H1 (cell line): ENCODE data around the gene SEC31A. TPM values are rescaled to one million over a fixed set of nuclear protein-coding genes. Genes with fewer than 3 reads are reported as not detected.

Source experiments
- CTCF ChIA-PET: fragments of 300-600 bp; sonication (Branson Sonifier 250); formaldehyde crosslinking; loops from one replicate; lab custom pipeline; 2021; ENCODE audit not compliant: partially characterized antibody; lab: Charles Lee
- POLR2A ChIA-PET: fragments of 300-600 bp; sonication (Branson Sonifier 250); formaldehyde crosslinking; loops from one replicate; lab custom pipeline; 2021; ENCODE audit warnings: inconsistent platforms; ENCODE audit not compliant: partially characterized antibody; lab: Charles Lee
- DNase-seq, 2 experiments: peaks; one replicate each; pipeline versions ENCODE4 v3.0.0 to v3.0.0-alpha.2; 2010 to 2022; ENCODE audit warnings: low spot score in 2 of 2, low read depth in 1 of 2, mixed read lengths in 1 of 2
- FAIRE-seq: peaks from 2 replicates; lab custom pipeline; 2011; peaks lifted over from hg19 to GRCh38; lab: Jason Lieb, UNC
- H2AFZ ChIP-seq: 2 replicates; pipeline ENCODE4 v1.8.1; 2012; ENCODE audit warnings: low read length, inconsistent platforms
- H2AK5ac ChIP-seq: 2 replicates; pipeline ENCODE4 v1.6.1; 2013; ENCODE audit warnings: low read depth, low read length
- H2BK120ac ChIP-seq: replicated peaks from 2 replicates; pipeline ENCODE3; 2013; ENCODE audit warnings: low read depth, low read length, inconsistent platforms
- H2BK12ac ChIP-seq: 2 replicates; pipeline ENCODE4 v1.6.1; 2013; ENCODE audit warnings: low read depth, low read length
- H2BK15ac ChIP-seq: 2 replicates; pipeline ENCODE4 v1.6.1; 2013; ENCODE audit warnings: low read length
- H2BK20ac ChIP-seq: 2 replicates; pipeline ENCODE4 v1.6.1; 2013; ENCODE audit warnings: low read length
- H2BK5ac ChIP-seq: 2 replicates; pipeline ENCODE4 v1.6.1; 2013; ENCODE audit warnings: low read depth, low read length
- H3K14ac ChIP-seq: 2 replicates; pipeline ENCODE4 v1.6.1; 2013; ENCODE audit warnings: inconsistent platforms; ENCODE audit not compliant: insufficient read length
- H3K18ac ChIP-seq: 2 replicates; pipeline ENCODE4 v1.6.1; 2013; ENCODE audit warnings: low read length; ENCODE audit errors: extremely low read depth
- H3K23ac ChIP-seq: 2 replicates; pipeline ENCODE4 v1.6.1; 2013; ENCODE audit warnings: inconsistent platforms; ENCODE audit not compliant: insufficient read length
- H3K23me2 ChIP-seq: 2 replicates; pipeline ENCODE4 v1.6.1; 2013; ENCODE audit warnings: low read depth, low read length
- H3K27ac ChIP-seq: 2 replicates; pipeline ENCODE4 v1.6.1; 2011; ENCODE audit warnings: low read depth, low read length, inconsistent platforms
- H3K27me3 ChIP-seq, 4 experiments: replicated peaks in 1 of 4; 1 replicate in 1 of 4; 2 replicates in 3 of 4; pipeline versions ENCODE4 v1.6.1 to v1.8.1; 2011 to 2013; ENCODE audit warnings: low read length in 3 of 4, mild to moderate bottlenecking in 3 of 4, inconsistent platforms in 2 of 4, mixed read lengths in 2 of 4, moderate library complexity in 1 of 4; ENCODE audit not compliant: control insufficient read depth in 3 of 4, insufficient read depth in 3 of 4; ENCODE audit errors: extremely low read depth in 1 of 4
- H3K36me3 ChIP-seq, 4 experiments: 2 replicates each; pipeline versions ENCODE4 v1.6.1 to v1.8.1; 2011 to 2013; ENCODE audit warnings: mild to moderate bottlenecking in 4 of 4, low read length in 3 of 4, moderate library complexity in 2 of 4, control low read depth in 1 of 4, inconsistent platforms in 1 of 4; ENCODE audit not compliant: insufficient read depth in 4 of 4, control insufficient read depth in 2 of 4
- H3K4ac ChIP-seq: replicated peaks from 2 replicates; pipeline ENCODE3; 2013; ENCODE audit warnings: low read length, low read depth, mixed read lengths, inconsistent platforms; ENCODE audit not compliant: insufficient read length
- H3K4me1 ChIP-seq, 4 experiments: replicated peaks in 1 of 4; 1 replicate in 1 of 4; 2 replicates in 3 of 4; pipeline versions ENCODE4 v1.6.1 to v1.8.1; 2011 to 2013; ENCODE audit warnings: low read length in 3 of 4, inconsistent platforms in 2 of 4, mixed read lengths in 1 of 4; ENCODE audit not compliant: insufficient read depth in 4 of 4, control insufficient read depth in 3 of 4
- H3K4me2 ChIP-seq, 2 experiments: 2 replicates each; pipeline versions ENCODE4 v1.6.1 to v1.8.1; 2011 to 2013; ENCODE audit warnings: low read depth in 2 of 2, low read length in 2 of 2, control low read depth in 1 of 2, inconsistent platforms in 1 of 2, mild to moderate bottlenecking in 1 of 2; ENCODE audit not compliant: insufficient read depth in 1 of 2
- H3K4me3 ChIP-seq, 4 experiments: fragments of 200-600, 300-600 bp in 1 of 4; sonication (generic), shearing (Covaris generic), sonication (Bioruptor Twin) in 1 of 4; 2 replicates each; pipeline versions ENCODE4 v1.5.1 to v1.8.1; 2011 to 2016; ENCODE audit warnings: low read length in 4 of 4, low read depth in 3 of 4, control low read depth in 2 of 4, inconsistent platforms in 2 of 4, mild to moderate bottlenecking in 2 of 4, mixed read lengths in 1 of 4, moderate library complexity in 1 of 4; ENCODE audit not compliant: insufficient read depth in 2 of 4; ENCODE audit errors: extremely low read depth in 1 of 4
- H3K56ac ChIP-seq: replicated peaks from 2 replicates; pipeline ENCODE3; 2013; ENCODE audit warnings: low read depth, mild to moderate bottlenecking, mixed read lengths, low read length, inconsistent platforms; ENCODE audit not compliant: insufficient read length
- H3K79me1 ChIP-seq: 2 replicates; pipeline ENCODE4 v1.6.1; 2013; ENCODE audit warnings: low read depth, low read length, control low read depth
- H3K79me2 ChIP-seq, 2 experiments: 2 replicates each; pipeline versions ENCODE4 v1.6.1 to v1.8.1; 2012 to 2013; ENCODE audit warnings: low read length in 2 of 2, mild to moderate bottlenecking in 2 of 2, inconsistent platforms in 1 of 2; ENCODE audit not compliant: insufficient read depth in 2 of 2, control insufficient read depth in 1 of 2
- H3K9ac ChIP-seq, 4 experiments: replicated peaks in 1 of 4; 1 replicate in 1 of 4; 2 replicates in 3 of 4; pipeline versions ENCODE4 v1.6.1 to v1.8.1; 2011 to 2013; ENCODE audit warnings: low read depth in 3 of 4, low read length in 3 of 4, control low read depth in 2 of 4, mild to moderate bottlenecking in 2 of 4, moderate library complexity in 2 of 4, inconsistent platforms in 1 of 4; ENCODE audit errors: extremely low read depth in 1 of 4
- H3K9me3 ChIP-seq, 2 experiments: 2 replicates each; pipeline versions ENCODE4 v1.6.1 to v1.8.1; 2012 to 2013; ENCODE audit warnings: mild to moderate bottlenecking in 2 of 2, moderate library complexity in 2 of 2, control low read depth in 1 of 2, inconsistent platforms in 1 of 2, low read depth in 1 of 2, low read length in 1 of 2, mixed read lengths in 1 of 2; ENCODE audit not compliant: insufficient read depth in 2 of 2
- H4K20me1 ChIP-seq, 2 experiments: replicated peaks in 1 of 2; 2 replicates each; pipeline versions ENCODE3 to v1.8.1; 2011 to 2013; ENCODE audit warnings: inconsistent platforms in 2 of 2, low read length in 2 of 2, mild to moderate bottlenecking in 1 of 2; ENCODE audit not compliant: insufficient read depth in 2 of 2, control insufficient read depth in 1 of 2
- H4K5ac ChIP-seq: 2 replicates; pipeline ENCODE4 v1.6.1; 2013; ENCODE audit warnings: low read length, low read depth, mixed read lengths, inconsistent platforms; ENCODE audit not compliant: insufficient read length
- H4K8ac ChIP-seq: 2 replicates; pipeline ENCODE4 v1.8.0; 2013; ENCODE audit warnings: mild to moderate bottlenecking, moderate library complexity, low read length, inconsistent platforms; ENCODE audit not compliant: insufficient read depth; ENCODE audit errors: extremely low read depth
- H4K91ac ChIP-seq: replicated peaks from 2 replicates; pipeline ENCODE3; 2013; ENCODE audit warnings: low read length, mixed read lengths, inconsistent platforms; ENCODE audit not compliant: insufficient read length
- ATF3 ChIP-seq: IDR thresholded peaks from 2 replicates; pipeline ENCODE4 v1.6.1; 2011; ENCODE audit warnings: low read depth, mild to moderate bottlenecking, low read length; ENCODE audit not compliant: insufficient read depth
- EP300 ChIP-seq, 2 experiments: IDR thresholded peaks; 1 replicate in 1 of 2; 2 replicates in 1 of 2; pipeline ENCODE4 v1.6.1; 2011 to 2012; ENCODE audit warnings: low read depth in 2 of 2, low read length in 2 of 2, mild to moderate bottlenecking in 2 of 2, borderline replicate concordance in 1 of 2, inconsistent platforms in 1 of 2, moderate library complexity in 1 of 2
- JUND ChIP-seq: IDR thresholded peaks from 2 replicates; pipeline ENCODE4 v1.6.1; 2011; ENCODE audit warnings: mild to moderate bottlenecking, improper control_type of control experiment, low read length
- POLR2A ChIP-seq, 2 experiments: IDR thresholded peaks; 1 replicate in 1 of 2; 2 replicates in 1 of 2; pipeline ENCODE4 v1.6.1; 2011; ENCODE audit warnings: low read depth in 2 of 2, low read length in 2 of 2, mild to moderate bottlenecking in 2 of 2; ENCODE audit errors: control extremely low read depth in 1 of 2
- RNF2 ChIP-seq: fragments of 200-900, 300-1000 bp; sonication (generic); IDR thresholded peaks from 2 replicates; pipeline ENCODE4 v1.7.1; 2016; ENCODE audit warnings: borderline replicate concordance, low read depth, mild to moderate bottlenecking, antibody characterized with exemption, low read length; ENCODE audit not compliant: poor library complexity, severe bottlenecking; ENCODE audit errors: missing control alignments
- SIRT6 ChIP-seq: IDR thresholded peaks from one replicate; pipeline ENCODE4 v1.7.1; 2012; ENCODE audit warnings: low read length, inconsistent platforms
- SP1 ChIP-seq: IDR thresholded peaks from 2 replicates; pipeline ENCODE4 v1.6.1; 2011; ENCODE audit warnings: low read depth, low read length
- SP2 ChIP-seq: IDR thresholded peaks from 2 replicates; pipeline ENCODE4 v1.6.1; 2012; ENCODE audit warnings: mild to moderate bottlenecking, low read length, inconsistent platforms
- SP4 ChIP-seq: IDR thresholded peaks from 2 replicates; pipeline ENCODE4 v1.6.1; 2012; ENCODE audit warnings: low read length, inconsistent platforms
- TAF1 ChIP-seq: IDR thresholded peaks from 2 replicates; pipeline ENCODE4 v1.6.1; 2011; ENCODE audit warnings: mild to moderate bottlenecking, low read depth, low read length
- TCF12 ChIP-seq: IDR thresholded peaks from 2 replicates; pipeline ENCODE4 v1.6.1; 2011; ENCODE audit warnings: low read depth, mild to moderate bottlenecking, low read length
- ZNF274 ChIP-seq: IDR thresholded peaks from 2 replicates; pipeline ENCODE4 v1.7.0; 2012; ENCODE audit warnings: low read length, borderline replicate concordance; ENCODE audit errors: extremely low read depth
- WGBS, 2 experiments: shearing (Covaris generic) in 1 of 2; methylation state at CpG; one replicate each; pipeline versions ENCODE4 v1.1.6 to v1.1.7; 2013 to 2015; ENCODE audit warnings: low lambda C conversion rate in 2 of 2, mixed read lengths in 2 of 2, inconsistent platforms in 1 of 2, low coverage in 1 of 2, missing lambda C conversion rate in 1 of 2; ENCODE audit not compliant: insufficient replicate concordance in 2 of 2, insufficient coverage in 1 of 2, insufficient read length in 1 of 2; ENCODE audit errors: extremely low coverage in 1 of 2, missing lambda C conversion rate in 1 of 2; 5-methylcytosine and 5-hydroxymethylcytosine counted together
- polyA plus RNA-seq, 7 experiments: library from polyadenylated mRNA; depleted of rRNA in 3 of 7; stranded (reverse) in 5 of 7; unstranded in 2 of 7; fragments of >200 nt in 5 of 7; fragments of 200-250 nt in 2 of 7; gene quantifications; 1 replicate in 5 of 7; 2 replicates in 1 of 7; 4 replicates in 1 of 7; pipeline versions ENCODE4 v1.2.1 to v1.2.3, GENCODE V29; 2011 to 2013; ENCODE audit warnings: missing spikeins in 2 of 7, mixed read lengths in 2 of 7
- total RNA-seq: library from RNA; stranded (reverse); fragmentation: NEBNext Ultra II Directional; extraction: Animal tissue kit (Norgen Biotek cat#: 25700); gene quantifications from 2 replicates; pipeline ENCODE4 v1.2.1, GENCODE V29; 2021

The SEC31A gene
- total and polyA plus RNA-seq, 2 of the 8 experiments (the other 6 are each of a cell fraction or from before 2014, with no cell fraction given): 112 to 125 TPM

- H3K56ac ChIP-seq: no peak overlapping the region
- no peaks in the 10 kb centered on the region for H3K79me1 ChIP-seq
- TF ChIP-seq ZNF274 (no peak), SP2 (no peak), TCF12 (no peak), ATF3 (no peak), RNF2 (no peak), POLR2A (IDR thresholded peaks at IDR 0.05; ENCODE audit: control extremely low read depth in 1 of 2, low read depth in 2 of 2, low read length in 2 of 2) (no peak), SIRT6 (no peak), EP300 (IDR thresholded peaks at IDR 0.05; ENCODE audit: borderline replicate concordance in 1 of 2, low read depth in 2 of 2, low read length in 2 of 2) (no peak), JUND (no peak), TAF1 (no peak), SP1 (no peak), SP4 (no peak)
- TF ChIP-seq, all 59 proteins: peak for 0
- FAIRE-seq (no peak), DNase-seq (no peak)
- H3K36me3 ChIP-seq: peaks cover 0 to 10% (median 4%) of the 10 kb centered on the region in 4 experiments; a peak in 2 of 8 replicates
- H2BK12ac ChIP-seq: no peak overlapping the region
- no peaks in the 10 kb centered on the region for H3K23me2 ChIP-seq
- 85% methylated on average over 2 of the region's 2 CpGs; no CpG with 5 or more reads in 1 of the 2 experiments for WGBS, 2 experiments
- H4K5ac ChIP-seq: no peak overlapping the region
- no peak overlapping the region for H4K91ac ChIP-seq
- H3K27ac ChIP-seq: no peak overlapping the region
- H3K79me2 ChIP-seq: no peaks in the 10 kb centered on the region
- no peak overlapping the region for H4K8ac ChIP-seq
- ChIA-PET POLR2A (interaction anchor here (1.2 to 1.3 kb wide), 3 partner anchors 10 to 47 kb away, joined by 3 read pairs; no protein-coding TSS in a partner anchor), CTCF (no interaction called here)
- no peaks in the 10 kb centered on the region for H4K20me1 ChIP-seq
- no peaks in the 10 kb centered on the region for H3K4me1 ChIP-seq
- no peak overlapping the region for H3K4ac ChIP-seq
- H3K9ac ChIP-seq: no peak overlapping the region
- no peak overlapping the region for H3K14ac ChIP-seq
- H2BK5ac ChIP-seq: no peak overlapping the region
- H3K27me3 ChIP-seq: no peaks in the 10 kb centered on the region
- H3K4me2 ChIP-seq: no peak overlapping the region
- H2BK20ac ChIP-seq: no peak overlapping the region
- H3K4me3 ChIP-seq: no peak overlapping the region
- no peak overlapping the region for H2BK120ac ChIP-seq
- no peak overlapping the region for H2BK15ac ChIP-seq
- no peaks in the 10 kb centered on the region for H3K9me3 ChIP-seq
- H3K23ac ChIP-seq: no peak overlapping the region
- H3K18ac ChIP-seq: no peak overlapping the region
- H2AK5ac ChIP-seq: no peak overlapping the region
- no peak overlapping the region for H2AFZ ChIP-seq
Observed at GRCh38 chr4:82939414-82939813, 48.5 kb upstream of the SEC31A start.
